ENCODE results near the gene RAB36. TPM values are rescaled to one million over a fixed set of nuclear protein-coding genes. Genes with fewer than 3 reads are reported as not detected.

Gene RAB36
- total RNA-seq, 6 experiments from 2014 or later: 5.4 to 7.1 (median 6.3) TPM

GRCh38 chr22:23193882-23194281 lies 48.6 kb downstream of the RAB36 start:
- no peak for TF ChIP-seq CTCF (IDR thresholded peaks at IDR 0.05)
- Mint-ChIP-seq H3K27ac (no peak overlapping the region), H3K36me3 (ENCODE audit: low read depth) (no peaks in the 10 kb centered on the region; the same call in none of the 2 replicates), H3K9me3 (no peaks in the 10 kb centered on the region), H3K4me3 (no peak overlapping the region), H3K27me3 (ENCODE audit: insufficient read depth) (no peaks in the 10 kb centered on the region; the same call in 1 of the 2 replicates), H3K4me1 (ENCODE audit: low read depth) (peaks cover 9% of the 10 kb centered on the region)
- DNase-seq: no peak

- Mint-ChIP-seq H3K27ac (no peak overlapping the region), H3K4me3 (no peak overlapping the region), H3K36me3 (ENCODE audit: low read depth) (no peaks in the 10 kb centered on the region; the same call in none of the 2 replicates), H3K27me3 (ENCODE audit: insufficient read depth) (no peaks in the 10 kb centered on the region; the same call in 1 of the 2 replicates), H3K9me3 (no peaks in the 10 kb centered on the region), H3K4me1 (ENCODE audit: low read depth) (peaks cover 18% of the 10 kb centered on the region)
- no peak for TF ChIP-seq CTCF (IDR thresholded peaks at IDR 0.05)
- DNase-seq: no peak
These were observed 50.9 kb downstream of the RAB36 start for GRCh38 chr22:23196165-23196564.

GRCh38 chr22:23197836-23198235 lies 52.6 kb downstream of the RAB36 start:
- H3K27ac Mint-ChIP-seq: no peak overlapping the region
- no peaks in the 10 kb centered on the region; the same call in 1 of the 2 replicates for H3K36me3 Mint-ChIP-seq (ENCODE audit: low read depth)
- TF ChIP-seq CTCF (IDR thresholded peaks at IDR 0.05): no peak
- no peaks in the 10 kb centered on the region; the same call in 1 of the 2 replicates for H3K27me3 Mint-ChIP-seq (ENCODE audit: insufficient read depth)
- H3K4me3 Mint-ChIP-seq: no peak overlapping the region
- H3K4me1 Mint-ChIP-seq (ENCODE audit: low read depth): peaks cover 18% of the 10 kb centered on the region
- no peaks in the 10 kb centered on the region for H3K9me3 Mint-ChIP-seq
- no peak for DNase-seq

- Mint-ChIP-seq H3K4me3 (no peak overlapping the region), H3K27ac (no peak overlapping the region), H3K4me1 (ENCODE audit: low read depth) (peaks cover 9% of the 10 kb centered on the region), H3K9me3 (no peaks in the 10 kb centered on the region), H3K27me3 (ENCODE audit: insufficient read depth) (no peaks in the 10 kb centered on the region; the same call in 1 of the 2 replicates), H3K36me3 (ENCODE audit: low read depth) (no peaks in the 10 kb centered on the region; the same call in 1 of the 2 replicates)
- no peak for DNase-seq
- TF ChIP-seq CTCF (IDR thresholded peaks at IDR 0.05): no peak
These were observed 53.9 kb downstream of the RAB36 start for GRCh38 chr22:23199159-23199558.

GRCh38 chr22:23200898-23201297 lies 55.6 kb downstream of the RAB36 start:
- DNase-seq: no peak
- H3K9me3 Mint-ChIP-seq: no peaks in the 10 kb centered on the region
- H3K4me3 Mint-ChIP-seq: no peak overlapping the region
- H3K27me3 Mint-ChIP-seq (ENCODE audit: insufficient read depth): no peaks in the 10 kb centered on the region; the same call in 1 of the 2 replicates
- H3K4me1 Mint-ChIP-seq (ENCODE audit: low read depth): peaks cover 9% of the 10 kb centered on the region
- H3K36me3 Mint-ChIP-seq (ENCODE audit: low read depth): no peaks in the 10 kb centered on the region; the same call in 1 of the 2 replicates
- no peak overlapping the region for H3K27ac Mint-ChIP-seq
- TF ChIP-seq CTCF (IDR thresholded peaks at IDR 0.05): no peak

Data from HFFc6 (cell line).